Measurements from ENCODE around the gene PHLDA3.

- TF ChIP-seq POLR2A (IDR thresholded peaks at IDR 0.05) (no peak), CTCF (IDR thresholded peaks at IDR 0.05) (no peak)
Measured at GRCh38 chr1:201486187-201486586, 17.2 kb upstream of the PHLDA3 start.
